NCI-H2171 treated with DMSO at 0.1 percent for 48 hours (cell line): Measurements from ENCODE around the gene DMBT1.
"Not testable (repeated sequence)": the region's sequence is repeated elsewhere in the genome, so short reads cannot be mapped to it uniquely, and the experiment has no call there.

Experiments
- DNase-seq: peaks from one replicate; lab custom pipeline; 2025; lab: John Stamatoyannopoulos, UW

The DMBT1 gene

DNA sequence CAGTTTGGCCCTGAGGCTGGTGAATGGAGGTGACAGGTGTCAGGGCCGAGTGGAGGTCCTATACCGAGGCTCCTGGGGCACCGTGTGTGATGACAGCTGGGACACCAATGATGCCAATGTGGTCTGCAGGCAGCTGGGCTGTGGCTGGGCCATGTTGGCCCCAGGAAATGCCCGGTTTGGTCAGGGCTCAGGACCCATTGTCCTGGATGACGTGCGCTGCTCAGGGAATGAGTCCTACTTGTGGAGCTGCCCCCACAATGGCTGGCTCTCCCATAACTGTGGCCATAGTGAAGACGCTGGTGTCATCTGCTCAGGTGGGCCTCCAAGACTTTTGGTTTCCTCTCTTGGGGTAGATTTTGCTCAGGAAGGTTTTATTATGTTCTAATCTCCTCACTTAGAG, 25.5 kb downstream of the DMBT1 start:
- DNase-seq, result not testable (repeated sequence)

DNA sequence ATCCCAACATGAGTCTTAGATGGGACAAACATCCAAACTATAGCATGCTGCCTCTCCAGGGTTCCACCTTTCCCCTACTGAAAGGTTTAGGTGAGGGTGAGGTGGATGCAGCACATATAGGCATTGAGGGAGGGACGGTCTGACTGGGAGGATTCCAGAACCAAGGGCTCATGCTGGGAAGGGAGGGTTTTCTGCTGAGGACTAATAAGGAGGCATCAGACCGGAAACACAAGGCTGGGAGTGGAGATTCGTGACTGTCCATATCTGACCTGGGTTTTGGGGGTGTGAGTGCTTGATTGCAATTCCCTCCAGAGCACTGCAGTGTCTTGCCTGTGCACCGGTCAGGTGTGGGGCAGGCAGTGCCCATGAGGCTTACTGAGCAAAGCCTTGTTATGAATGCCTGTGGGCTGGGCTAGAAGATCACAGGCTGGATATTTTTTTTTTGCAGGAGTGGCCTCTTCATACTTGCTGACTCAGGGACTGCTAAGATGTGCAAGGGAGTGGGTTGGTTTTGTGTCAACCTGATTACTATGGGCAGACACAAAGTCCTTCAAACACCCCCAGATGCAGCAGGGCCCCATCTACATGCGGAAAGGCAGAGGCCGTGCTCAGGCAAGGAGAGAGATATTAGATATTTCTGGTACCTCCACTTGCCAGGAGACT, 26.7 kb downstream of the DMBT1 start:
- DNase-seq, result no peak

DNA sequence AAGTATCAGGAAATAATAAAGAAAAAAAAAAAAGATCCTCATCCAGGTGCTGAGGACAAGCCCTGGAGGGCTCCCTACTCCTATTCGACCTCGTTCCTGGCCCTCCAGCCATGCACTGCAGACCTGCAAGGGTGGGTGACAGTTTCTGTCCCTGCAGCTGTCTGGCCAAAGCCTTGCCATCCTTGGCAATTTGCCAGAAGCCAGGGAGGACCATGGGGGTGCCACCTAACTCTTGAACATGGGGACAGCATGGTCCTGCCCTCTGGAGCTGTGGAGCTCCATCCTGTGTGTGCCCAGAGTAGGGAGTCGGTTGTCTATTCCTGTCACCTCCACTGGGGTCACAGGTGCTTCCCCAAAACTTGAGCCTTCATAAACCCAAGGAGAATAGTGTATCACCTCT, 27.8 kb downstream of the DMBT1 start:
- no peak for DNase-seq

DNA sequence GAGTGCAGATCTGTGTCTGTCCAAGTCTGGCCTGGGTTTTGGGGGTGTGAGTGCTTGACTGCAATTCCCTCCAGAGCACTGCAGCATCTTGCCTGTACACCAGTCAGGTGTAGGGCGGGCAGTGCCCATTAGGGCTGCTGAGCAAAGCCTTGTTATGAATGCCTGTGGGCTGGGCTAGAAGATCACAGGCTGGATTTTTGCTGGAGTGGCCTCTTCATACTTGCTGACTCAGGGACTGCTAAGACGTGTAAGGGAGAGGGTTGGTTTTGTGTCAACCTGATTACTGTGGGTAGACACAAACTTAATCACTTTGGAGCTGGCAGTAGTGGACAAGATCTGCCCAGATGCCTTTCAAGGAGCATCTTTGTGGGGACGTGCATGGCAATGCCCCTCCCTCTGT, 29.6 kb downstream of the DMBT1 start:
- DNase-seq, result no peak

DNA sequence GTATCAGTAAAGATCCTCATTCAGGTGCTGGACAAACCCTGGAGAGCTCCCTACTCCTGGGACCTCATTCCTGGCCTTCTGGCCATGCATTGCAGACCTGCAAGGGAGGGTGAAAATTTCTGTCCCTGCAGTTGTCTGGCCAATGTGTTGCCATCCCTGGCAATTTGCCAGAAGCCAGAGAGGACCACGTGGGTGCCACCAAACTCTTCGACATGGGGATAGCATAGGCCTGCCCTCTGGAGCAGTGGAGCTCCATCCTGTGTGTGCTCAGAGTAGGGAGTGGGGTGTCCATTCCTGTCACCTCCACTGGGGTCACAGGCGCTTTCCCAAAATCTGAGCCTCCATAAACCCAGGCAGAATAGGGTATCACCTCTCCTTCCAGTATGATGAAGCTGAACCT, 31.2 kb downstream of the DMBT1 start:
- DNase-seq, result no peak

DNA sequence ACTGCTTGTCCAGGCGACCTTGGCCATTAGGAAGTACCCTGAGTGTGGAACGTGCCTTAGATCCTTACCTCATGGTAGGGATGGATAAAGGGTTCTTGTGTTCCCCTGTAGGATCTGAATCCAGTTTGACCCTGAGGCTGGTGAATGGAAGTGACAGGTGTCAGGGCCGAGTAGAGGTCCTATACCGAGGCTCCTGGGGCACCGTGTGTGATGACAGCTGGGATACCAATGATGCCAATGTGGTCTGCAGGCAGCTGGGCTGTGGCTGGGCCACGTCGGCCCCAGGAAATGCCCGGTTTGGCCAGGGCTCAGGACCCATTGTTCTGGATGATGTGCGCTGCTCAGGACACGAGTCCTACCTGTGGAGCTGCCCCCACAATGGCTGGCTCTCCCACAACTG, 31.6 kb downstream of the DMBT1 start:
- DNase-seq, result no peak

DNA sequence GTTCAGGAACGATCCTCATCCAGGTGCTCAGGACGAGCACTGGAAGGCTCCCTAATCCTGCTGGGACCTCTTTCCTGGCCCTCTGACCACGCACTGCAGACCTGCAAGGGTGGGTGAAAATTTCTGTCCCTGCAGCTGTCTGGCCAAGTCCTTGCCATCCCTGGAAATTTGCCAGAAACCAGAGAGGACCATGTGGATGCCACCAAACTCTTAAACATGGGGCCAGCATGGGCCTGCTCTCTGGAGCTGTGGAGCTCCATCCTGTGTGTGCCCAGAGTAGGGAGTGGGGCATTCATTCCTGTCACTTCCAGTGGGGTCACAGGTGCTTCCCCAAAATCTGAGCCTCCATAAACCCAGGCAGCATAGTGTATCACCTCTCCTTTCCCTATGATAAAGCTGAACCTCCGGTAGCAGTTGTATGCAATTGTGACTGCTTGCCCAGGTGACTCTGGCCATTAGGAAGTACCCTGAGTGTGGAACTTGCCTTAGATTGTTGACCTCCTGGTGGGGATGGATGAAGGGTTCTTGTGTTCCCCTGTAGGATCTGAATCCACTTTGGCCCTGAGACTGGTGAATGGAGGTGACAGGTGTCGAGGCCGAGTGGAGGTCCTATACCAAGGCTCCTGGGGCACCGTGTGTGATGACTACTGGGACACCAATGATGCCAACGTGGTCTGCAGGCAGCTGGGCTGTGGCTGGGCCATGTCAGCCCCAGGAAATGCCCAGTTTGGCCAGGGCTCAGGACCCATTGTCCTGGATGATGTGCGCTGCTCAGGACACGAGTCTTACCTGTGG, 57.1 kb downstream of the DMBT1 start:
- DNase-seq, result no peak

DNA sequence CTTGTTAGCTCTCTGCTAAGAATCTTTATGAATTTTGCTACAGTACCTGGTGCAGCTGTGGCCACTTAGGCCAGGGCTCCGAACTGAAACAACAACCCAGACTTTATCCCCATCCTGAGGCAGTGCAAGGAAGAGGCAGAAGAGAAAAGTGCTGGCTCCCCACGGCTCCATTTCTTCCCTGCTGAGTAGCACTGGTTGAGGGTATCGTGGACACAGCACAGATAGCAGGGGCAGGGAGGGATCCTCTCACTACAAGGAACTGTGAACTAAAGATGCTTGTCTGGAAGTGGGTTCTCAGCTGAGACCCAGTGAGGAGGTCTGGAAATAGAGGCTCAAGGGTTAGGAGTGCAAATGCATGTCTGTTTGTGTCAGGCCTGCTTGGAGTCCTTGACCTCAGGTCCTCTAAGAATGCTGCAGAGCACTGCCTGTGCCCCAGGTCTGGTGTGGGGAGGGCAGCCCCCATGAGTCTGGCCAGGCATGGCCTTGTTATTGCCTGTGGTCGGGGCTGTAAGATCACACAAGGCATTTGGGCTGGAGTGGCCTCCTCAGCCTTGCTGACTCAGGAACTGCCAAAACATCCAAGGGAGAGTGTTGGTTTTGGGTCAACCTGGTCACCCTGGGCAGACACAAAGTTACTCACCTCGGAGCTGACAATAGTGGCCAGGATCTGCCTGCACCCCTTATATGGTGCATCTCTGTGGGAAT, 58.1 kb downstream of the DMBT1 start:
- DNase-seq, result no peak

DNA sequence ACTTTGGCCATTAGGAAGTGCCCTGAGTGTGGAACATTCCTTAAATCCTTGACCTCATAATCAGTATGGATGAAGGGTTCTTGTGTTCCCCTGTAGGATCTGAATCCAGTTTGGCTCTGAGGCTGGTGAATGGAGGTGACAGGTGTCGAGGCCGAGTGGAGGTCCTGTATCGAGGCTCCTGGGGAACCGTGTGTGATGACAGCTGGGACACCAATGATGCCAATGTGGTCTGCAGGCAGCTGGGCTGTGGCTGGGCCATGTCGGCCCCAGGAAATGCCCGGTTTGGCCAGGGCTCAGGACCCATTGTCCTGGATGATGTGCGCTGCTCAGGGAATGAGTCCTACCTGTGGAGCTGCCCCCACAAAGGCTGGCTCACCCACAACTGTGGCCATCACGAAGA, 60.4 kb downstream of the DMBT1 start:
- DNase-seq, result not testable (repeated sequence)

DNA sequence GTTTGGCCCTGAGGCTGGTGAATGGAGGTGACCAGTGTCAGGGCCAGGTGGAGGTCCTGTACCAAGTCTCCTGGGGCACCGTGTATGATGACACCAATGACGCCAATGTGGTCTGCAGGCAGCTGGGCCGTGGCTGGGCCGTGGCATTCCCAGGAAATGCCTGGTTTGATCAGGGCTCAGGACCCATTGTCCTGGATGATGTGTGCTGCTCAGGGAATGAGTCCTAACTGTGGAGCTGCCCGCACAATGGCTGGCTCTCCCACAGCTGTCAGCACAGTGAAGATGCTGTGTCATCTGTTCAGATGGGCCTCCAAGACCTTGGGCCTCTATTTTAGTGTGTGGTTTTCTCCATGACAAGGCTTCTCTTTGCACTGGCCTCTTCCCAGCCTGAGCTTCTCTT, 64.0 kb downstream of the DMBT1 start:
- DNase-seq, result no peak

DNA sequence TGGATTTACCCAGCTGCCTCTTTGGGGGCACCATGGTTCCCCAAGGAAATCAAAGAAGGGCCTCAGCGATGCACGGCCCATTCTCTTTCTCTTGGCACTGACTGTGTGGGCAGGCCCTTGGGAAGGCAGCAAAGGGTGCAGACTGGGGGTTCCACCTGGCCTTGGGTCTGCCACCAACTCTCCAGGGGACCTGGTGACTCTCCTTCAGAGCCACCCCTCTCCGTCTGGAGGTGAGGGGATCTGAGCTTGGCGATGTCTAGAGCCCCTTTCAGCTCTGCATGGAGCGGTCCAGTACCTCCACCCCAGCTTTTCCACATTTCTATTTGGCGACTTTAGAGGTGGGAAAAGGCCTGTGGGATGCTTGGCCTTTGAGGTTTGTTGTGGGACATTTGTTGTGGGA, 70.0 kb downstream of the DMBT1 start:
- no peak for DNase-seq

DNA sequence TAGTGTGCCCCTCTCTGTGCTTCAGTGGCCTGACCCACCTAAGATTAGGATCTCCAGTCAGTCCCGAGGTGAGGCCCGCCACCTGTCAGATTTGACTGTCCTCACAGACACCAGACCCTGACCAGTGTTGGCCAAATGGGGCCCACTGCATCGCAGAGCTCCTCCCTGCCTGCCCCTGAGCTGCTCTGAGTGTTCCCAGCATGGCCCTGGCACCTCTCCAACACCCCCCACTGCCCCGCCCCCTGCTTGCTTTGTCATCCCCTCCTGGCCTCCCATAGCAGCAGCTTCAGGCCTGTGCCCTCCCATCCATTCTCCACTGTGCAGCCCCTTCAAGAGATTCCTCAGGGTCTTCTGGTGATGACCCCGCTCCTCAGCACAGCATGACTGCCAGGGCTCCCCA, 71.5 kb downstream of the DMBT1 start:
- DNase-seq, result peak; percentile 8

DNA sequence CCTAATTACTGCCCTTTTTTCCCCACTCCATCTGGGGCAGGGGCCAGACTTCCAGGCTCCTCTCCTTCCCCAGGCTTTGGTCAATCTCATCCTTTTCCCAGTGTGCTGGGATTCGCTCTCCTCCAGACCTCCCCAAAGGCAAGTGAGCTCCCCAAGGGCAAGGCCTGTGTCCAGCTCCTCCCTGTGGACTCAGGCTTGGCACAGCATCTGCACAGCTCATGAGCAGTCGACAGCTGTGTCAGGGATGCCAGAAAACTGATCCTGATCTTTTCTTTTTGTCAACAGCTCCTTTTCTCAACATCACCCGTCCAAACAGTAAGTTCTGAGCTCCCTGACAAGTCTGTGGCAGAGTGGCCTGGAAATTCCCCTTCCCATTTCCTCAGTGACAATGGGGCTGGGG, 72.0 kb downstream of the DMBT1 start:
- no peak for DNase-seq

DNA sequence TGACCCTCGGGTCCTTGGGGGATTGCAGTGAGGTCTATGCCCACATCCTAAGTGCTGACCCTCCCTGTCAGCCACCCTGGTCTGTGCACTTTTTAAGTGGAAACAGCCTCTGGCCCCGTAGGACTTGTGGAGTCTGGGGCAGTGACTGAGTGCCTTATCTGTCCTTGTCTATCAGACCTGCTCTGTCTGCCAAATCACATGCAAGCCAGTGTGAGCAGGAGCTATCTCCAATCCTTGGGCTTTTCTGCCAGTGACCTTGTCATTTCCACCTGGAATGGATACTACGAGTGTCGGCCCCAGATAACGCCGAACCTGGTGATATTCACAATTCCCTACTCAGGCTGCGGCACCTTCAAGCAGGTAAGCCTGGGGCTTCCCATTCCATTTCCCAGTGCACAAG, 76.4 kb downstream of the DMBT1 start:
- DNase-seq, result no peak

DNA sequence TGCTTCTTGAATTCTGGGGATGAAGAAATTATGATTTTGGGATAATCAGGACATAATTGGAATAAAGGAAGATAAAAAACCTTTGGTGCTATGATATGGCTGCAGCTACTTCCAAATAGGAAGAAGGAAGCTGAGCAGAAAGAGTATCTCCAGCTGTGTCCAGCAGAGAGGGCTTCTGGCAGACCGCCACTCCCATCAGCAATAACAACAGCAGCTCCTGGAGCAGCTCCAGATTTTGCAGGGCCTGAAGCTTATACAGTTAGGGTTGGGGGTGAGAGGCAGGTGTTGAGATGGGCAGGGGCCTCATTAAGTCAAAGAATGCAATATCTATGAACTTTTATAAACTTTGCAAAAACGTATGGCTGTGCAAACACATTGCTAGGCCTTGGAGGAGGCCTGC, 76.8 kb downstream of the DMBT1 start:
- no peak for DNase-seq

DNA sequence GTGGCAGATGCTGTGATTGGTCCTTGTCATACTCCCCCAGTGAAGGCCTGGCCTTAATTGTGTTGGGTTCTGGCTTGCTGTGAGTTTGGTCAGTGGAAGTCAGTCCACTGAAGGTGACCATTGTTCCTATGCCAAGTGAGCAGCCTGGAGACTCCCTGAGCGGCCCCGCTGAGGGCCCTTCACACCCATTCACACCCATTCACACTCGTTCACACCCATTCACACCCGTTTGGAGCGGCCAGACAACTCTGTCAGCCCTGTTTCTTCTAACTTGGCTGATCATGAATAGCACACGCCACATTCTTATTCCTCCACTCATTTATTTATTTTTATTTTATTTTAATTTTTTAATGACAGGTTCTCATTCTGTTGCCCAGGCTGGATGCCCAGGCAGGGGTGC, 77.6 kb downstream of the DMBT1 start:
- DNase-seq, result no peak

DNA sequence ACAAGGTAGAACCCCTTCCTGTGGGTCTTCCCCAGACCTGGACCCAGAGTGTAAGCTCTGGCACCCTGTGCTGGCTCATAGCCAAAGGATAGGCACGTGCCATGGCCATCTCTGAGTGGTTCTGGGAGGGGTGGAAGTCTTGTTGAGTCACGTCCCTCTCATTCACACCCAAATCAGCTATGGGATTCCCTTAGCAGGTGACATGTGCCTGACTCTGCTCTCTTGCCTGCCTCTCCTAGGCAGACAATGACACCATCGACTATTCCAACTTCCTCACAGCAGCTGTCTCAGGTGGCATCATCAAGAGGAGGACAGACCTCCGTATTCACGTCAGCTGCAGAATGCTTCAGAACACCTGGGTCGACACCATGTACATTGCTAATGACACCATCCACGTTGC, 79.2 kb downstream of the DMBT1 start:
- DNase-seq, result peak; percentile 11

DNA sequence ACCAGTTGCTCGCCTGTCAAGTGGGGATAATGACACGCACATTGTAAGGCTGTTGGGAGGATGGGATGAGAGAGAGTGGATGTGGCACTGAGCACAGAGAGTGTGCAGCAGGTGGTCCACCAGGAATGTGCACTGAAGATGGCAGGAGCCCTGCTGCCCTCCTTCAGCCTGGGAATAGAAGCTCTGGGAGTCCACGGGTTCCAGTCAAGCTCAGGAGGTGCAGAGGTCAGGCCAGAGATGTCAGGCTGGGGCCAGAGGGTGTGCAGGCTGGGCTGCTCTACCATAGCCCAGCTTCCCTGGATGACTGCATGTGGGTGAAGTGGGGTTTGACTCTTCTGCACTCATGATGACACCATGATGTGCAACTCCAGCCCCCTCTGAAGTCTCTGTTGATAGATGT, 80.4 kb downstream of the DMBT1 start:
- DNase-seq, result no peak

DNA sequence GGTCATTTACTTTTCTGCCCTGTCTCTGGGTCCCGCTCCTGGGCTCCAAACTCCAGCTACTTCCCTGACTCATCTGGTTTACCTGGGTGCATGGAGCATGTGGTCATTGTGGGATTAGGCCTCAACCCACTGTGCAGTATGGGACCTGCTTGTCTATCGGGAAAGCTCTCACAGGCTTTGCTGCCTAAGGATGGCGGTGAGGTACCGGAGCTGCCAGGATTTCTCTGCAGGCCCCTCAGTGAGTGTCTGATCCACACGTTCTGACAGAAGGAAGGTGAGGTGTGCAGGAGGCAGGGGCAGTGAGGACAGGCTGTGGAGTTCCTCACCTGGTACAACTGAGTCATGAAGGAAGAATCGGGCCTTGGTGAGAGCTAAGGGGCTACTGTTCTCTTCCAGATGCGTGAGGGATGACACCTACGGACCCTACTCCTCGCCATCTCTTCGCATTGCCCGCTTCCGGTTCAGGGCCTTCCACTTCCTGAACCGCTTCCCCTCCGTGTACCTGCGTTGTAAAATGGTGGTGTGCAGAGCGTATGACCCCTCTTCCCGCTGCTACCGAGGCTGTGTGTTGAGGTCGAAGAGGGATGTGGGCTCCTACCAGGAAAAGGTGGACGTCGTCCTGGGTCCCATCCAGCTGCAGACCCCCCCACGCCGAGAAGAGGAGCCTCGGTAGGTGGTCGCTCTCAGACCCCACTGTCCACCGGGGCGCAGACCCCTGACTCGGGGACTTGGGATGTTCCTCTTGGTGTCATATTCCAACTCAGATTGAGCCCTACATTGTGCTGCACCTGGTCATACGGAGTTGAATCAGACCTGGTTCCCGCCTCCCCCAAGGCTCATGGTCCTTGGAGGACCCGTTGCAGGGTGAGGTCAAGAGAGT, 82.4 kb downstream of the DMBT1 start:
- no peak for DNase-seq

DNA sequence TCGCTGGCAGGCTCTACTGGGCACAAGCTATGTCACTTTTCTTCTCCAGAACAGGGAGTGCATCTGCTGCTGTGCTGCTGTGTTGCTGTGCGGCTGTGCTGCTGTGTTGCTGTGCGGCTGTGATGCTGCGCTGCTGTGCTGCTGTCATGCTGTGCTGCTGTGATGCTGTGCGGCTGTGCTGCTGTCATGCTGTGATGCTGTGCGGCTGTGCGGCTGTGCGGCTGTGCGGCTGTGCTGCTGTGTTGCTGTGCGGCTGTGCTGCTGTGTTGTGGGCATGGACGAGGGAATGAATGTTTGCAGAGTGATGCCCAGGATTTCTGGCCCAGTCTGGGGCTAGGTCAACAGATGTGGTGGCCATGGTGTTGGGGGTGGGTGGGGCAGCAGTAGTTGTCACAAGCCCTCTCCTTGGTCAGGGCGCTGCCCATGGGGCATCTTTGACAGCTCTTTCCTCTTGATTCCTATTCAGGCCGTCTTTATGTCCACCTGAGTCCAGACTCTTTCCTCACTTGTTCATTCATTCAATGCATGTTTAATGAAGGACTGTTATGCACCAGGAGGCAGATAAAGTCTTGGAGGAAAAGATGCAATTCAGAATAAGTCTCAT, 83.5 kb downstream of the DMBT1 start:
- DNase-seq, result no peak

DNA sequence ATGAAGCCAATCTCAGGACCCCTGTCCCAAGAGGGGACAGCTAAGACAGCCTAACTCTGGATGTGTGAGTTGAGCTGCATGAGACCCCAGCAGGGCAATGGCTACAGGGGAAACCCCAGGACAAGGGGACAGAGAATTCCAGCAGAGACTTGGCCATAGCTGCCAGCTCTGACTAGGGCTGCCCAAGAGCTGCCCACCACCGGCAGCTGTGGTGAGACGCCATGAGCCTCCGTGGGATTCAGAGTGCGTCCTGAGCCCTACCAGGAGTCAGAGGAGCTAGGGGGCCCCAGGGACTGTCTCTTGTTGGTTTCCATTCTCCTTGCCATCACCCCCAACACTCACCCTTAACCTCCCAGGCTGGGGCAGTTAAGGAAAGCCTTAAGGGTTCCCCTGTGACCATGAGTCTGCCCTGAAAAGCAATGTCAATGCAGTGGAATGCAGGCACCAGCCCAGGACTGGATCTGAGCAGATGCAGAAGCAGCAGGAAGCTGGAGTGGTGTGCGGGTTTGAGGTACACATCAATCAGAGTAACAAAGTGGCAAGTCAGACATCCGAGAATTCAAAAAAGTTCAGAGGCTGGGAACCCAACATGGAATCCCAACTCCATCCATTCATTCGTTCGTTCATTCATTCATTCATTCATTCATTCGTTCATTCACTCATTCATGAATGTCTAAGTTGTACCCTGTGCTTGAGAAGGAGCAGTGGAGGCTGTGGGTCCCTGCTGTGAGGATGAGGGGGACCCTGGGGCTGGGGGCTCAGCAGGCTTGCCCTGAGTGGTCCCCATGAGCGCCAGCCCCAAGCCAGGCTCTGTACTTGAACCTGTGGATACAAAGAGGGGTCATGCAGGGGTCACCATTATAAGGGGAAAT, 86.2 kb downstream of the DMBT1 start:
- no peak for DNase-seq
